WTC11 (cell line): ENCODE measurements around the gene SRRM2.

Experiments used
- AR ChIP-seq: fragments of 250-450 bp; sonication (Bioruptor Pico); IDR thresholded peaks from 2 replicates; pipeline ENCODE4 v1.9.0; 2021; ENCODE audit warnings: mild to moderate bottlenecking
- E2F1 ChIP-seq: sonication (generic); formaldehyde crosslinking; IDR thresholded peaks from 2 replicates; pipeline ENCODE4 v1.8.0; 2022; ENCODE audit warnings: mild to moderate bottlenecking, missing genetic modification reagents
- ERG ChIP-seq: fragments of 250-450 bp; sonication (Bioruptor Pico); IDR thresholded peaks from 2 replicates; pipeline ENCODE4 v1.8.0; 2021; ENCODE audit warnings: mild to moderate bottlenecking
- MLX ChIP-seq: sonication (generic); formaldehyde crosslinking; IDR thresholded peaks from 2 replicates; pipeline ENCODE4 v1.8.1; 2023; ENCODE audit warnings: mild to moderate bottlenecking, missing genetic modification reagents, moderate library complexity
- TEAD4 ChIP-seq: sonication (generic); formaldehyde crosslinking; IDR thresholded peaks from 2 replicates; pipeline ENCODE4 v1.8.0; 2022; ENCODE audit warnings: mild to moderate bottlenecking, missing genetic modification reagents
- TF ChIP-seq, protein P1 (sequence below): fragments of 200-600 bp; IDR thresholded peaks from 2 replicates; pipeline ENCODE4 v1.8.0; 2022; ENCODE audit warnings: antibody characterized with exemption

- TF ChIP-seq, protein P1, sequence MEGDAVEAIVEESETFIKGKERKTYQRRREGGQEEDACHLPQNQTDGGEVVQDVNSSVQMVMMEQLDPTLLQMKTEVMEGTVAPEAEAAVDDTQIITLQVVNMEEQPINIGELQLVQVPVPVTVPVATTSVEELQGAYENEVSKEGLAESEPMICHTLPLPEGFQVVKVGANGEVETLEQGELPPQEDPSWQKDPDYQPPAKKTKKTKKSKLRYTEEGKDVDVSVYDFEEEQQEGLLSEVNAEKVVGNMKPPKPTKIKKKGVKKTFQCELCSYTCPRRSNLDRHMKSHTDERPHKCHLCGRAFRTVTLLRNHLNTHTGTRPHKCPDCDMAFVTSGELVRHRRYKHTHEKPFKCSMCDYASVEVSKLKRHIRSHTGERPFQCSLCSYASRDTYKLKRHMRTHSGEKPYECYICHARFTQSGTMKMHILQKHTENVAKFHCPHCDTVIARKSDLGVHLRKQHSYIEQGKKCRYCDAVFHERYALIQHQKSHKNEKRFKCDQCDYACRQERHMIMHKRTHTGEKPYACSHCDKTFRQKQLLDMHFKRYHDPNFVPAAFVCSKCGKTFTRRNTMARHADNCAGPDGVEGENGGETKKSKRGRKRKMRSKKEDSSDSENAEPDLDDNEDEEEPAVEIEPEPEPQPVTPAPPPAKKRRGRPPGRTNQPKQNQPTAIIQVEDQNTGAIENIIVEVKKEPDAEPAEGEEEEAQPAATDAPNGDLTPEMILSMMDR = no peak
- TF ChIP-seq MLX (CRISPR knock-in tag) (no peak), E2F1 (CRISPR knock-in tag) (no peak), ERG (CRISPR knock-in tag) (no peak), AR (CRISPR knock-in tag) (no peak), TEAD4 (CRISPR knock-in tag) (no peak)
These were observed 2.5 kb upstream of the SRRM2 start for GRCh38 chr16:2749936-2750335.
